GM21367 (cell line): ENCODE measurements around the gene HBZ.
"Not testable (repeated sequence)": the region's sequence is repeated elsewhere in the genome, so short reads cannot be mapped to it uniquely, and the experiment has no call there.

ENCODE experiments used
- ATAC-seq: cut with Tn5 transposase; IDR thresholded peaks from one replicate; pipeline ENCODE4 v1.9.1; 2021; ENCODE audit not compliant: unreplicated experiment

The HBZ gene

GRCh38 chr16:164134-164823, 11.8 kb downstream of the HBZ start:
- not testable (repeated sequence) for ATAC-seq

- no peak for ATAC-seq
Measured at GRCh38 chr16:164827-165538, 12.5 kb downstream of the HBZ start.

DNA sequence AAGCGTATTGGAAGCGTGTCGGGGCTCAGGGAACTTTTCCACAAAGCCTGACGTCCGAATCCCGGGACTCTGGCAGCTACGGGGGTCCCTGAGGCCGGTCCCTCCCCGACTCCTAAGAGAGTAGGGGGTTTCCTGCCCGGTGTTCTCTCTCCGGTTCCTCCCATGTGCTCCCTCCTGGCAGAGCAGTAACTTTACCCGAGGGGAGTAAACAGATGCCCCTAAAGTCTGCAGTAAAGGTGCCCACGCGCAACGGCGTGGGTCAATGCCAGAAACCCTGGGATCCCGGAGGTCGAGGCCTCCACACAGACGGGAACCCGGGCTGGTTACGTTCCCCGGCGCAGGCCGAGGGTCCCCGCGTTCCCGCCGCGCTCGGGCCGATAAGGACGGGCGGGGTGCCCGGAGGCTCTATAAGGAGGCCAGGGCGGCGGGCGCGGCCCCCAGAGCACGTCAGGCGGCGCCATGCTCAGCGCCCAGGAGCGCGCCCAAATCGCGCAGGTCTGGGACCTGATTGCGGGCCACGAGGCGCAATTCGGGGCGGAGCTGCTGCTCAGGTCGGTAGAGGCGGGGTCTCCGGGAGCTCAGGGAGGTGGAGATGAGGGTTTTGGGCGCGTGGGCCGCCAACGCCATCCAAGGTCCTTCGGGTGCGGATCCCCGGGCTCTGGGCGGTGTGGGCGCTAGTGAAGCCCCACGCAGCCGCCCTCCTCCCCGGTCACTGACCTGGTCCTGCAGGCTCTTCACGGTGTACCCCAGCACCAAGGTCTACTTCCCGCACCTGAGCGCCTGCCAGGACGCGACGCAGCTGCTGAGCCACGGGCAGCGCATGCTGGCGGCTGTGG, 13.3 kb downstream of the HBZ start, which contains the start of gene HBM:
TSS of gene HBM (plus strand) at position 440 of the 836 bp plus-strand sequence. CDS start at position 460, 20 bp downstream.
- ATAC-seq, result no peak

GRCh38 chr16:166375-167121, 14.1 kb downstream of the HBZ start:
- no peak for ATAC-seq

DNA sequence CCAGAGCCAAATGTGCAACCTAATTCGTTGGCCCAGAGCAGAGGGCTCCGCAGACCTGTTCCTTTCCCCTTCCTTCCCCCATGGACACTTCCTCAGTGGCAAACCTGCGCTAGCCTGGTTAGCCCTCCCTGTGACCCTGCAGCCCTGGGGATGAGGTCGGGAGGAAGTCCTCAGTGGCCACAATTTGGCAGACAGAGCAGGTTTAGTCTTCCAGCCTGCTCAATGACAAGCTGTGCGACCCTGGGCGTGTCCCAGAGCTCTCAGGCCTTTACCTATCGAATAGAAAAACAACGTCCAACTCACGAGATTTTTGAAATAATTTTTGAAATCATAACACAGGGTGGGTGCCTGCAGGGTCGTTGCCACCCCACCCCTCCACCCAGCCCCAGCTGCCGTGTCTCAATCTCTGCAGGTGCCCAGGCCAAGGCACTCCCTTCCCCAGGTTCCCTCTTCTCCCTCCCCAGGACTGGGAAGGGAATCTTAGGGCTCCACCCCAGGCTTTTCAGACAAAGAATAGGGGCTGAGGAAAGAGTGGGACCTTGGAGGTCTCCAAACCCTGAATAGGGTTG, 14.8 kb downstream of the HBZ start:
- ATAC-seq, result no peak

DNA sequence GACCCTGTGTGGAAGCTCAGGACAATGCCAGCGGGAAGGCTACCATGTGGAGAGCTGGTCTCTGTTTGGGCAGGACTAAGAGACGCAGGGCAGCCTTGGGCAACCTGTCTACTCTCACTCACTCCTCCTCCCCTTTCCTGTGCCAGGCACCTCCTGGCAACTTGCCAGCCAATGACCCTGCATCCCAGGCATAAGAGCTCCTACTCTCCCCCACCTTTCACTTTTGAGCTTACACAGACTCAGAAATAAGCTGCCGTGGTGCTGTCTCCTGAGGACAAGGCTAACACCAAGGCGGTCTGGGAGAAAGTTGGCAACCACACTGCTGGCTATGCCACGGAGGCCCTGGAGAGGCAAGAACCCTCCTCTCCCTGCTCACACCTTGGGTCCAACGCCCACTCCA, 16.0 kb downstream of the HBZ start:
- no peak for ATAC-seq

DNA sequence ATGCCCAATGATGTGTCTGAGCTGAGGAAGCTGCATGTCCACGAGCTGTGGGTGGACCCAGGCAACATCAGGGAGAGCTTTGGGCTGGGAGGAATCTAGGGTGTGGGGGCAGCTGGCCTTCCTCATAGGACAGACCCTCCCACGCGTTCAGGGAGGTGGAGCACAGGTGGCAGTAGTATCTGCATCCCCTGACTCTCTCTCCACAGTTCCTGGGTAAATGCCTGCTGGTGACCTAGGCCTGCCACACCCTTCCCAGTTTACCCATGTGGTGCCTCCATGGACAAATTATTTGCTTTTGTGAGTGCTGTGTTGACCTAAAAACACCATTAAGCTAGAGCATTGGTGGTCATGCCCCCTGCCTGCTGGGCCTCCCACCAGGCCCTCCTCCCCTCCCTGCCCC, 16.6 kb downstream of the HBZ start:
- ATAC-seq, result no peak

GRCh38 chr16:170088-170507, 17.7 kb downstream of the HBZ start:
- ATAC-seq, result not testable (repeated sequence)

DNA sequence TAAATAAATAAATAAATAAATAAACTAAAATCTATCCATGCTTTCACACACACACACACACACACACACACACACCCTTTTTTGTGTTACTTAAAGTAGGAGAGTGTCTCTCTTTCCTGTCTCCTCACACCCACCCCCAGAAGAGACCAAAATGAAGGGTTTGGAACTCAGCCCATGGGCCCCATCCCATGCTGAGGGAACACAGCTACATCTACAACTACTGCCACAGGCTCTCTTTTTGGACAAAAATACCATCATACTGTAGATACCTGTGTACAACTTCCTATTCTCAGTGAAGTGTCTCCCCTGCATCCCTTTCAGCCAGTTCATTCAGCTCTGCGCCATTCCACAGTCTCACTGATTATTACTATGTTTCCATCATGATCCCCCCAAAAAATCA, 18.3 kb downstream of the HBZ start:
- ATAC-seq, result no peak

GRCh38 chr16:172374-172941, 20.0 kb downstream of the HBZ start, which contains the start of gene HBA2:
Gene HBA2, plus strand, starts transcription at chr16:172876. Its CDS starts 37 bp downstream, at chr16:172913.
- ATAC-seq, result not testable (repeated sequence)

DNA sequence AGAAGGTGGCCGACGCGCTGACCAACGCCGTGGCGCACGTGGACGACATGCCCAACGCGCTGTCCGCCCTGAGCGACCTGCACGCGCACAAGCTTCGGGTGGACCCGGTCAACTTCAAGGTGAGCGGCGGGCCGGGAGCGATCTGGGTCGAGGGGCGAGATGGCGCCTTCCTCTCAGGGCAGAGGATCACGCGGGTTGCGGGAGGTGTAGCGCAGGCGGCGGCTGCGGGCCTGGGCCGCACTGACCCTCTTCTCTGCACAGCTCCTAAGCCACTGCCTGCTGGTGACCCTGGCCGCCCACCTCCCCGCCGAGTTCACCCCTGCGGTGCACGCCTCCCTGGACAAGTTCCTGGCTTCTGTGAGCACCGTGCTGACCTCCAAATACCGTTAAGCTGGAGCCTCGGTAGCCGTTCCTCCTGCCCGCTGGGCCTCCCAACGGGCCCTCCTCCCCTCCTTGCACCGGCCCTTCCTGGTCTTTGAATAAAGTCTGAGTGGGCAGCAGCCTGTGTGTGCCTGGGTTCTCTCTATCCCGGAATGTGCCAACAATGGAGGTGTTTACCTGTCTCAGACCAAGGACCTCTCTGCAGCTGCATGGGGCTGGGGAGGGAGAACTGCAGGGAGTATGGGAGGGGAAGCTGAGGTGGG, 20.9 kb downstream of the HBZ start:
- ATAC-seq, result not testable (repeated sequence)

DNA sequence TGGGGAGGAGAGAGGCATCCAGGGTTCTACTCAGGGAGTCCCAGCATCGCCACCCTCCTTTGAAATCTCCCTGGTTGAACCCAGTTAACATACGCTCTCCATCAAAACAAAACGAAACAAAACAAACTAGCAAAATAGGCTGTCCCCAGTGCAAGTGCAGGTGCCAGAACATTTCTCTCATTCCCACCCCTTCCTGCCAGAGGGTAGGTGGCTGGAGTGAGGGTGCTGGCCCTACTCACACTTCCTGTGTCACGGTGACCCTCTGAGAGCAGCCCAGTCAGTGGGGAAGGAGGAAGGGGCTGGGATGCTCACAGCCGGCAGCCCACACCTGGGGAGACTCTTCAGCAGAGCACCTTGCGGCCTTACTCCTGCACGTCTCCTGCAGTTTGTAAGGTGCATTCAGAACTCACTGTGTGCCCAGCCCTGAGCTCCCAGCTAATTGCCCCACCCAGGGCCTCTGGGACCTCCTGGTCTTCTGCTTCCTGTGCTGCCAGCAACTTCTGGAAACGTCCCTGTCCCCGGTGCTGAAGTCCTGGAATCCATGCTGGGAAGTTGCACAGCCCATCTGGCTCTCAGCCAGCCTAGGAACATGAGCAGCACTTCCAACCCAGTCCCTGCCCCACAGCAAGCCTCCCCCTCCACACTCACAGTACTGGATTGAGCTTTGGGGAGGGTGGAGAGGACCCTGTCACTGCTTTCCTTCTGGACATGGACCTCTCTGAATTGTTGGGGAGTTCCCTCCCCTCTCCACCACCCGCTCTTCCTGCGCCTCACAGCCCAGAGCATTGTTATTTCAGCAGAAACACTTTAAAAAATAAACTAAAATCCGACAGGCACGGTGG, 21.7 kb downstream of the HBZ start:
- not testable (repeated sequence) for ATAC-seq

DNA sequence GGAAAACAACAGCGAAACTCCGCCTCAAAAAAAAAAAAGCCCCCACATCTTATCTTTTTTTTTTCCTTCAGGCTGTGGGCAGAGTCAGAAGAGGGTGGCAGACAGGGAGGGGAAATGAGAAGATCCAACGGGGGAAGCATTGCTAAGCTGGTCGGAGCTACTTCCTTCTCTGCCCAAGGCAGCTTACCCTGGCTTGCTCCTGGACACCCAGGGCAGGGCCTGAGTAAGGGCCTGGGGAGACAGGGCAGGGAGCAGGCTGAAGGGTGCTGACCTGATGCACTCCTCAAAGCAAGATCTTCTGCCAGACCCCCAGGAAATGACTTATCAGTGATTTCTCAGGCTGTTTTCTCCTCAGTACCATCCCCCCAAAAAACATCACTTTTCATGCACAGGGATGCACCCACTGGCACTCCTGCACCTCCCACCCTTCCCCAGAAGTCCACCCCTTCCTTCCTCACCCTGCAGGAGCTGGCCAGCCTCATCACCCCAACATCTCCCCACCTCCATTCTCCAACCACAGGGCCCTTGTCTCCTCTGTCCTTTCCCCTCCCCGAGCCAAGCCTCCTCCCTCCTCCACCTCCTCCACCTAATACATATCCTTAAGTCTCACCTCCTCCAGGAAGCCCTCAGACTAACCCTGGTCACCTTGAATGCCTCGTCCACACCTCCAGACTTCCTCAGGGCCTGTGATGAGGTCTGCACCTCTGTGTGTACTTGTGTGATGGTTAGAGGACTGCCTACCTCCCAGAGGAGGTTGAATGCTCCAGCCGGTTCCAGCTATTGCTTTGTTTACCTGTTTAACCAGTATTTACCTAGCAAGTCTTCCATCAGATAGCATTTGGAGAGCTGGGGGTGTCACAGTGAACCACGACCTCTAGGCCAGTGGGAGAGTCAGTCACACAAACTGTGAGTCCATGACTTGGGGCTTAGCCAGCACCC, 22.8 kb downstream of the HBZ start:
- ATAC-seq, result no peak

GRCh38 chr16:176006-176405, 23.6 kb downstream of the HBZ start:
- not testable (repeated sequence) for ATAC-seq

DNA sequence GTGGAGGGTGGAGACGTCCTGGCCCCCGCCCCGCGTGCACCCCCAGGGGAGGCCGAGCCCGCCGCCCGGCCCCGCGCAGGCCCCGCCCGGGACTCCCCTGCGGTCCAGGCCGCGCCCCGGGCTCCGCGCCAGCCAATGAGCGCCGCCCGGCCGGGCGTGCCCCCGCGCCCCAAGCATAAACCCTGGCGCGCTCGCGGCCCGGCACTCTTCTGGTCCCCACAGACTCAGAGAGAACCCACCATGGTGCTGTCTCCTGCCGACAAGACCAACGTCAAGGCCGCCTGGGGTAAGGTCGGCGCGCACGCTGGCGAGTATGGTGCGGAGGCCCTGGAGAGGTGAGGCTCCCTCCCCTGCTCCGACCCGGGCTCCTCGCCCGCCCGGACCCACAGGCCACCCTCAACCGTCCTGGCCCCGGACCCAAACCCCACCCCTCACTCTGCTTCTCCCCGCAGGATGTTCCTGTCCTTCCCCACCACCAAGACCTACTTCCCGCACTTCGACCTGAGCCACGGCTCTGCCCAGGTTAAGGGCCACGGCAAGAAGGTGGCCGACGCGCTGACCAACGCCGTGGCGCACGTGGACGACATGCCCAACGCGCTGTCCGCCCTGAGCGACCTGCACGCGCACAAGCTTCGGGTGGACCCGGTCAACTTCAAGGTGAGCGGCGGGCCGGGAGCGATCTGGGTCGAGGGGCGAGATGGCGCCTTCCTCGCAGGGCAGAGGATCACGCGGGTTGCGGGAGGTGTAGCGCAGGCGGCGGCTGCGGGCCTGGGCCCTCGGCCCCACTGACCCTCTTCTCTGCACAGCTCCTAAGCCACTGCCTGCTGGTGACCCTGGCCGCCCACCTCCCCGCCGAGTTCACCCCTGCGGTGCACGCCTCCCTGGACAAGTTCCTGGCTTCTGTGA, 24.3 kb downstream of the HBZ start, which contains the start of gene HBA1:
TSS of gene HBA1 (plus strand) at position 204 of the 906 bp plus-strand sequence. CDS start at position 241, 37 bp downstream.
- ATAC-seq, result not testable (repeated sequence)

DNA sequence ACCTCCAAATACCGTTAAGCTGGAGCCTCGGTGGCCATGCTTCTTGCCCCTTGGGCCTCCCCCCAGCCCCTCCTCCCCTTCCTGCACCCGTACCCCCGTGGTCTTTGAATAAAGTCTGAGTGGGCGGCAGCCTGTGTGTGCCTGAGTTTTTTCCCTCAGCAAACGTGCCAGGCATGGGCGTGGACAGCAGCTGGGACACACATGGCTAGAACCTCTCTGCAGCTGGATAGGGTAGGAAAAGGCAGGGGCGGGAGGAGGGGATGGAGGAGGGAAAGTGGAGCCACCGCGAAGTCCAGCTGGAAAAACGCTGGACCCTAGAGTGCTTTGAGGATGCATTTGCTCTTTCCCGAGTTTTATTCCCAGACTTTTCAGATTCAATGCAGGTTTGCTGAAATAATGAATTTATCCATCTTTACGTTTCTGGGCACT, 25.0 kb downstream of the HBZ start:
- ATAC-seq, result no peak
